GM19397 (cell line): ENCODE results near the gene RELB.
"Not testable (repeated sequence)": the region's sequence is repeated elsewhere in the genome, so short reads cannot be mapped to it uniquely, and the experiment has no call there.

ENCODE experiments used
- ATAC-seq: cut with Tn5 transposase; IDR thresholded peaks from one replicate; pipeline ENCODE4 v1.9.1; 2021; ENCODE audit warnings: mild to moderate bottlenecking, moderate library complexity; ENCODE audit not compliant: unreplicated experiment

Gene RELB, protein sequence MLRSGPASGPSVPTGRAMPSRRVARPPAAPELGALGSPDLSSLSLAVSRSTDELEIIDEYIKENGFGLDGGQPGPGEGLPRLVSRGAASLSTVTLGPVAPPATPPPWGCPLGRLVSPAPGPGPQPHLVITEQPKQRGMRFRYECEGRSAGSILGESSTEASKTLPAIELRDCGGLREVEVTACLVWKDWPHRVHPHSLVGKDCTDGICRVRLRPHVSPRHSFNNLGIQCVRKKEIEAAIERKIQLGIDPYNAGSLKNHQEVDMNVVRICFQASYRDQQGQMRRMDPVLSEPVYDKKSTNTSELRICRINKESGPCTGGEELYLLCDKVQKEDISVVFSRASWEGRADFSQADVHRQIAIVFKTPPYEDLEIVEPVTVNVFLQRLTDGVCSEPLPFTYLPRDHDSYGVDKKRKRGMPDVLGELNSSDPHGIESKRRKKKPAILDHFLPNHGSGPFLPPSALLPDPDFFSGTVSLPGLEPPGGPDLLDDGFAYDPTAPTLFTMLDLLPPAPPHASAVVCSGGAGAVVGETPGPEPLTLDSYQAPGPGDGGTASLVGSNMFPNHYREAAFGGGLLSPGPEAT

DNA sequence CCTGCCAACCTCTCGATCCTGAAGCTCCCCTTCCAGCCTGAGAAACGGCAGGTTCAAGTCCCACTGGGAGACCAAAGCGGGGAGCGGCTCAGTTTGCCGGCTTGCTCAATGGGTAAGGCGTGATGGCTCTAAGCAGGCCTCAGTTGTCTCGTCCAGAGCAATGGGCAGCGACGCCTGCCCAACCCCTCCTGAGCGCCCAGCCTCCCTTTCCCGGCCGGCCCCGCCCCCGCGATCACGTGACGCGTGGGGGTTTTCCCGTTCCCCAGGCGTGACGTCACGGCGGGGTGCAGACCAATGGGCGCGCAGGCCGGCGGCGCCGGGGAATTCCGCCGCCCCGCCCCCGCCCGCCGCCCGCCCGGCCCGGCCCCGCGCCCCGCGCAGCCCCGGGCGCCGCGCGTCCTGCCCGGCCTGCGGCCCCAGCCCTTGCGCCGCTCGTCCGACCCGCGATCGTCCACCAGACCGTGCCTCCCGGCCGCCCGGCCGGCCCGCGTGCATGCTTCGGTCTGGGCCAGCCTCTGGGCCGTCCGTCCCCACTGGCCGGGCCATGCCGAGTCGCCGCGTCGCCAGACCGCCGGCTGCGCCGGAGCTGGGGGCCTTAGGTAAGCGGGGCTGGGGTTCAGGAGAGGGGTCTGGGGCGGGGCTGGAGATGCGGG lies at the start of gene RELB:
Gene RELB (plus strand): TSS at position 378 of the 653 bp plus-strand sequence. CDS start 116 bp downstream, at position 494.
- peak; percentile 60 for ATAC-seq

DNA sequence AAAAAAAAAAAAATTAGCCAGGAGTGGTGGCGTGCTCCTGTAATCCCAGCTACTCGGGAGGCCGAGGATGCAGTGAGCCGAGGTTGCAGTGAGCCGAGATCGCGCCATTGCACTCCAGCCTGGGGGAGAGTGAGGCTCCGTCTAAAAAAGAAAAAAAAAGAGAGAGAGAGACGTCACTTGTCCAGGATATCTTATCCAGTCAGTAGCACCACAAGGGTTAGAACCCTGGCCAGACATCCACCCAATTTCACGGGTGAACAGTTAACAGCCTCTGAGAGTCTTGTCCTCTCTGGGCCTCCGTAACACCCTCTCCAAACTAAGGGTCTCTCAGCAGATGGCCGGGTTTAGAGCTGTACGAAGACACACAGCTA lies 47.0 kb upstream of the RELB start:
- no peak for ATAC-seq

DNA sequence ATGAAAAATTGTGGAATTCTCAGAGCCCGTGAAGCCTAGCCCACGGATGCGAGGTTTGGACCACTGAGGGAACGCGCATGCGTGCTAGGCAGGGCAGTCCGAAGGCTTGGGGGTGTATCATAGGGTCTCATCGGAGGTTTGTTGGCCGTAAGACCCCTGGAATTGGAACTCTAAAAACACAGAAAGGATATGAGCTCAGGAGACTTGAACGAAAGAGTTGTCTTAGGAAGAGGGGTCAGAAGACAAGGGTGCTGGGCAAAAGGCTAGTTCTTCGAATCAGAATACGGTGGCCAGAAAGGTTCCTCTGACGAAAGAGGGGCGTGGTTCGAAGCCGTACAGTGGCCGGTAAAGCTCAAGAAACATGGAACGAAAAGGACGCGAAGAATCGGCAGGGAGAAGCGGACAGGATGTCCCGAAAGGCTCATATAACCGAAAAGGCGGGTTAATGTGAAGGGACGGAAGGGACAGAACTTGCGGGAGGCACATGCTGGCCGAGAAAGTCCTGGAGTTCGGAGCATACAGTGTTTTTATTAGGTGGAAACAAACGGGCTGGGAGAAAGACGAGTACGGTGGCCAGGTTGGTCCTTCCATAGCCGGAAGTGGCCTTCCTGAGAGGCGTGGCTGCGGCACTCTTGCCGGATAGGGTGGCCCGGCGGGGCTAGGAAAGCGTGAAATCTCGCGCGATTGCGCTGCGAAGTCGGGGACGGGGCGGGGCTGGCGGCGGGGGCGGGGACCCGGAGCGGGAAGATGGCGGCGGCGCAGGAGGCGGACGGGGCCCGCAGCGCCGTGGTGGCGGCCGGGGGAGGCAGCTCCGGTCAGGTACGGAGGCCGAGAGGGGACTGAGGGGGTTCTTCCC lies 46.4 kb upstream of the RELB start, which contains the start of gene CLPTM1:
Gene CLPTM1 (plus strand): TSS at position 732 of the 856 bp plus-strand sequence. CDS start 16 bp downstream, at position 748.
- peak; percentile 76 for ATAC-seq

DNA sequence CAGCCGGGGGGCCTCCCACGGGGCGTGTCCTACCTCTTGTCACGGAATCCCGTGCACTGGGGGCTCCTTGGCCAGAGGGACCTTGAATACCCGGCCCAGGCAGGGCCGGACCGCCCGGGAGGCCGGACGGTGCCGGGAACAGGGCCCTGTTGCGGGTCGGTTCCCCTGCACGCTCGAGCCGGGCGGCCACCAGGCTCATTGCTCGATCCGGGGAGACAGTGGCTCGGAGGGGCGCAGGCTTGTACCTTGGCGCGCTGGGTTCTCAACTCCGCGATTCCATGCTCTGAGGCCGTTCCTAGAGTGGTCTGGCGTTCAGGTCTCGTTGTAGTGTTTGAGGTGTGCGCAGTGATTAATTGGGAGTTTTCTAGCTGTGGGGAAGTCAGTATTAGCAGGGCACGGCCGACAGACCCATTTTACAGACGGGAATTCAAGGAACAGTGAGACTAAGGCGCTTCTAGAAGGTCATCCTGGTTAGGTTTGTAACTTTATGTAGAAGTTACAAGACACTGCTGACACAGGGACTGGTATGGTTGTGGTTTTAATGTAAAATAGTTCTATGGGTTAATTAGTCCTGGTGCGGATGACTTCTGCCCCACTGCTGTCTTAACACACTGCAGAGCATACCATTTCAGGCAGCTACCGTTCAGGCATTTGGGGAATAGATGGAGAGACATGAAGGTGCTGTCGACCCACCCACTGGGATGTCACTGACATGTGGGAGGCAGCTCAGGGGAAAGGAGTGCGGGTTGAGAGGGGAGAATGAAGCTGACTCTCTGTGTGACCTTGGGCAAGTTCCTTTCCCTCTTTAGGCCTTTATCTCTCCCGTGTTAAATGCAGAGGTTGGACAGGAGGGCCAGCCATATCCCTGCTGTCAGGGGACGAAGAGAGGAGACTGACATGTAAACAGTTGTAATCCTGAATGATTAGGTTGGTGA lies 45.5 kb upstream of the RELB start:
- peak; percentile 22 for ATAC-seq

DNA sequence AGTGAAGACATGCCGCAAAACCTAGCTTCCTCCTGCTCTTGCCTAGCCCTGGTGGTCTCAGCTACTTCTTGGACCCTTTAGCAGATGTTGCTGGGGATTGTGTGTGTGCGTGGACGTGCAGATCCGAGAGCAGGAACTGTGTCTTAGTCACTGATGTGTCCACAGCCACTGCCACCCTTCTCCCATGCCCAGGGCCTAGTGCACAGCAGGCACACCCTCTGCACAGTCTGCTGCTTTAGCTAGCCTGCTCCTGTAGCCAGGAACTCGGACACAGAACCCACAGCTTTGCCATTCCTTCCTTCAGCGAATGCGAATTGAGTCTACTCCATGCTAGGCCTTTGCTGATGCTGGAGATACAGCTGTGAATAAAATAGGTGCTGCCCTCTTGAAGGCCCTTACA lies 43.7 kb upstream of the RELB start:
- no peak for ATAC-seq

DNA sequence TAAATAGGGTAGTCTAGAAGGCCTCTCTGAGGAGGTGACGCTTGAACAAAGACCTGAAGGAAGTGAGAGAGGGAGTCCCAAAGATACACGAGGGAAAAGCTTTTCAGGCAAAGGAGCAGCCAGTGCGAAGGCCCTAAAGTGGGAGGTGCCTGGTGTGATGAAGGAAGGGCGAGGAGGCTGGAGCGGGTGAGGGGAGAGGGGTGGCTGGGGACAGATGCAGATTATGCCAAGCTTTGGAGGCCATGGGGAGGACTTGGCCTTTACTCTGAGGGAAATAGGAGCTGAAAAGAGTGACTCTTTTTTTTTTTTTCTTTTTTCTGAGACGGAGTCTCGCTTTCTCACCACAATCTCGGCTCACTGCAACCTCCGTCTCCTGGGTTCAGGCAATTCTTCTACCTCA lies 43.2 kb upstream of the RELB start:
- ATAC-seq, result no peak

DNA sequence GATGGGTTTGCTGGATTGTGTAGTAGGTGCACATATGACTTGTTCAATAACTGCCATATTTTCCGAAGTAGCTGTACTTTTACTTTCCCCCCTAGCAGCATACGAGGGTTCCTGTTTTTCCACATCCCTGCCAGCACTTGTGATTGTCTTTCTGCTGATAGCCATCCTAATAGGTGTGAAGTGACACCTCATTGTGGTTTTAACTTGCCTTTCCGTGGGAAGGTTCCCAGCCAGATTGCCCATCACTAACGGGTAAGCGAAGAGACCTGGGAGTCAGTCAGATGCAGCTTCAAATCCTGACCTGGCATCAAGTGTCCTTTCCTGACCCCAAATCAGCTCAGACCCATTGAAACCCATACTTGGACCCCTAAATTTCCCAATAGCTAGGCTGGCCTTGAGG lies 41.6 kb upstream of the RELB start:
- no peak for ATAC-seq

DNA sequence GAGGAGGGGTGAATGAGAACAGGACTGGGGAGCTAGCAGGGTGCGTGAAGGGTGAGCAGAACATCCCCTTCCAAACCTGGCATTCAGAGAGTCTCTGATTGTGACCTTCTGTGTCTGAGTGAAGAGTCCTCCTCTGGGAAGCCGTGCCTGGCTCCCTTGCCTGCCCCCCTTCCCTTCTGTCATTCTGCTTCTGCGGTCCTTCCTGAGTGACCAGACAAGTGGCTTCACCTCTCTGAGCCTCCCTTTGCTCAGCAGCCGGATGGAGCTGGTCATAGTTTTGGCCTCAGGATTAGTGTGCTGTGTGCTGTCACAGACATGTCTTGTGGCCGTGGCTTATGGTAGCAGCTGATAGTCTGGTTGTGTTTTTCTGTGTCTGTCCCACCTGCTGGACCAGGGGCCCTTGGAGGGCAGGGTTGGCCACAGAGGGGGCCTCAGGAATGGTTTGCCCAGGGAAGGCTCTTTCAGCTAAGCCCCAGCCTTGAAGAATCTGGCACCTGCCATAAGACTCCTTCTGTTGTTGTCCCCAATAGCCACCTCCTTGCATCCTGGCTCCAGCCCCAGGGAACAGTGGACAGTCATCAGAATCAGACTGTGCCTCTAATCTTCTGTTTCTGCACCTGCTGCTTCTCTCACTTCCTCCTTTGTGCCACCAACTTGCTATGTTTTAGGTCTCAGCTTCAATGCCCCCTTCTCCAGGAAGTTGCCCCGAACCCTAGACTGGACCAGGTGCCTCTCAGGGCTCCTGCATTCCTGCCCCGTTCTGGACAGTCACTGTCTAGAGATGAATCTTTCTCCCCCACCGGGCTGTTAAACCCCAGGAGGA lies 40.1 kb upstream of the RELB start:
- no peak for ATAC-seq

DNA sequence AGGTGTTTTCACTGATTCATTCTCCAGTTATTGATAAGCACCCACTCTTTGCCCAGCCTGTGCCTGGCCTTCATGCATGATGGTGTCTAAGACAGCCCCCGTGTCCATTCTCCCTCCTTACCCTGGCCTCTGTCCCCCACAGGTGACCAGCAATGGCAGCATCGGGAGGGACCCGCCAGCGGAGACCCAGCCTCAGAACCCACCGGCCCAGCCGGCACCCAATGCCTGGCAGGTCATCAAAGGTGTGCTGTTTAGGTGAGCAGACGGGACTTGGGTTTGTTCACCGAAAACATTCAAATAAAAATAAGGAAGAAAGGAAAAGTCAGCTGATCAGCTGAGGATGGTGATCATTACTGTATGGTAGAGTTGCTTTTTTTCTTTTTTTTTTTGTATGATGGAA lies 39.4 kb upstream of the RELB start:
- ATAC-seq, result no peak

DNA sequence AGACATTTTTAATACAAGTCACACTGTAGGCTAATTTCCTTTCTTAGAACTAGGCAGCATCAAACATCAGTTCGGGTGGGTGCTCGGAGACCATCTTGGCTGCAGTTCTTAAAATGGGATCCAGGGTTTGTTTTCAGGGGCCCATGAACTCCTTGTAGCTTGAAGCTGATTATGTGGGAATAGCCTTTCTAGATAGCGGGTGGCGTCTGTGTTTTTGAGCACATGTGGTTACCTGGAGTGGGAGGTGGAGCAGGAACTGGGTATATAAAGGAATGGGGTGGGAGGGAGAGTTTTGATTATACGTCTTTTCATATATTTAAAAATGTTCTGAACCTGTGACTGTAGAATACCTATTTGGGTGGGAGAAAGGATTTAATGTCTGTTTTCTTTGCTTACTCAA lies 33.1 kb upstream of the RELB start:
- no peak for ATAC-seq

DNA sequence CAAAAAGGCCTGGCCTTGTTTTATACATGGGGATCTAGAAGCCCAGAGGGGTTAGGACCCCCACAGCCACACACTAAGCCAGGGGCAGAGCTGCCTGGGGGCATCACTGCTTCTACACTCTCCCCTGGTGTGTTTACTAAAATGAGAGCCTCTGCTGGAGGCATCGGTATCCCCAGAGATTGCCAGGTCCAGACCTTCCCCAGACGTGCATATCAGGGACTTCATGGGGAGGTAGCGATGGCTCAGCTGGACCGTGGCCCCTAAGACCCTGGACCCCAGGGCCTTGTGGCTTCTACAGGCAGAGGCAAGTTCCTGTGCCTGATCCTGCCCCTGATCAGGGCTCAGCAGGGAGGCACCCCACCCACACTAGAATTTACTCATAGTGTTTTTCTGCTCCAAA lies 32.6 kb upstream of the RELB start:
- ATAC-seq, result no peak

DNA sequence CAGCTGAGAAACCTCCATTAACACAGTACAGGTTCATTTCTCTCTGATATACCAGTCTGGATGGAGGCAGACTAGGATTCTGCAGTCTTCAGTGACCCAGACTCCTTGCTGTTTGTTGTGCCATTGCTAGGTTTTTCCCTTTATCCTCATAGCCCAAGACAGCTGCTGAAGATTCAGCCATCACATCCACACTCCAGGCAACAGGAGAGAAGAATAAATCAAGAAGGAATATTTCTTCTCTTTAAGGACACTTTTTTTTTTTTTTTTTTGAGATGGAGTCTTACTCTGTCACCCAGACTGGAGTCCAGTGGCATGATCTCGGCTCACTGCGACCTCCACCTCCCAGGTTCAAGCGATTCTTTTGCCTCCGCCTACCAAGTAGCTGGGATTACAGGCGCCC lies 31.8 kb upstream of the RELB start:
- ATAC-seq, result no peak

DNA sequence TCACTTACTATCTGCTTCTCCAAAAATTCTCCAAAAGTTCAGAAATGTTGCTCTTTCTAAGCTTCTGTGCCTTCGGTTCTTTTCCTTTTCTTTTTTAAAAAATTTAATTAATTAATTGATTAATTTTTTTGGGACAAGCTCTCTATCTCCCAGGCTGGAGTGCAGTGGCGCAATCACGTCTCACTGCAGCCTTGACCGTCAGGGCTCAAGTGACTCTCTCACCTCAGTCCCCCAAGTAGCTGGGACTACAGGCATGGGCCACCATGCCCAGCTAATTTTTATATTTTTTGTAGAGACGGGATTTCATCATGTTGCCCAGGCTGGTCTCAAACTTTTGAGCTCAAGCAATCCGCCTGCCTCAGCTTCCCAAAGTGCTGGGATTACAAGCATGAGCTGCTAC lies 29.8 kb upstream of the RELB start:
- not testable (repeated sequence) for ATAC-seq

DNA sequence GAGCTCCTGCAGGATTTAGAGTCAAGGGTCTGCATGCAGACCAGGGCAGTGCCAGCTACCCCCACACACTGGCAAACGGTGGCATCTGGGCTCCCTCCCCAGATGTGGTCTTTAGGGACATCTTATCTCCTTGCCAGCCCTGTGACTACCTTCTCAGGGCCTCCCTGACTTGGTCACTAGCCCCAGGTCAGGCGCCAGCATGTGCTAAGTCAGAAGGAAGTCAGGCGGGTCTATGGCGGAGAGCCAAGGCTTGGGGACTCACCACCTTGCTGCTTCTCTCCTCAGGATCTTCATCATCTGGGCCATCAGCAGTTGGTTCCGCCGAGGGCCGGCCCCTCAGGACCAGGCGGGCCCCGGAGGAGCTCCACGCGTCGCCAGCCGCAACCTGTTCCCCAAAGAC lies 28.5 kb upstream of the RELB start:
- no peak for ATAC-seq

DNA sequence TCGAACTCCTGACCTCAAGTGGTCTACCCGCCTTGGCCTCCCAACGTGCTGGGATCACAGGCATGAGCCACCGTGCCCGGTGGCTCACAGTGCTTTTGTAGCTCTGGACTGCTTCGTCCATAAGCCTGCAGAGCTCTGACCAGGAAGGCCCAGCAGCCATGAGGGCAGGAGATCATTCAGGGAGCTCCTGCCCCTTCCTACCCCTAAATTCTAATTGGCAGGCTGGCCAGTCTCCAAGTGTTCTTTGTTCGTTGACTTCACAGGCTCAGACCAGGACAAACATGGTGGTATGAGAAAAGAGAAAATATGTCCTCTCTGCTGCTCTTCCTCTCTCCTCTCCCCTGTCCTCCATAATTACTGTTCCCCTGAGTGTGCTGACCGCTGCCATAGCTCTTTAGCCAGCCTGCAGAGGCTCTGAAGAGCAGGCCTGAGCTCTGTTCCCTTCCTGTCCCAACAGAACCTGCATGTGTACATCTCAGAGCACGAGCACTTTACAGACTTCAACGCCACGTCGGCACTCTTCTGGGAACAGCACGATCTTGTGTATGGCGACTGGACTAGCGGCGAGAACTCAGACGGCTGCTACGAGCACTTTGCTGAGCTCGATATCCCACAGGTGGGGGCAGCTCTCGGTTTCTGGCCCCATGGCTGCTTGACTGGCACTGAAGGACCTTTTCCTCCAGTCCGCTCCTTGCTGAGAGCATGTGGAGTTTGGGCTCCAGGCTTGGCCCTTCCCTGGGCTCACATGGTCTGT lies 27.1 kb upstream of the RELB start:
- no peak for ATAC-seq

DNA sequence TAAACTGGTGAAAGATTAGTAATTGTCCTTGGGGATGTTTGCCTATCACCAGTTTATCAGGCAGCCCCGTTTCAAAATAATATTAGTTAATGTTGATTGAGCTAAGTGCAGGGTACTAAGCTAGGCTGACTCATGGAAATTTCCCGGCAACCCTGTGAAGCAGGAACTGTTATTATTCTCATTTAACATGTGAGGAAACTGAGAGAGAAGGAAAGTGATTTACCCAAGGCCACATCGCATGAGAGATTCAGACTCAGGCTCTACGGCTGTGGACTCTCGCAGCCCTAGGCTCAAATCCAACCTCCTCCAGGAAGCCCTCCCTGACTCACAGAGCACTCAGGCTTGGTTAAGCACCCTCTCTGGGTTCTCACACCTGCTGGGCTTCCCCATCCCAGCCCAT lies 26.4 kb upstream of the RELB start:
- ATAC-seq, result no peak

DNA sequence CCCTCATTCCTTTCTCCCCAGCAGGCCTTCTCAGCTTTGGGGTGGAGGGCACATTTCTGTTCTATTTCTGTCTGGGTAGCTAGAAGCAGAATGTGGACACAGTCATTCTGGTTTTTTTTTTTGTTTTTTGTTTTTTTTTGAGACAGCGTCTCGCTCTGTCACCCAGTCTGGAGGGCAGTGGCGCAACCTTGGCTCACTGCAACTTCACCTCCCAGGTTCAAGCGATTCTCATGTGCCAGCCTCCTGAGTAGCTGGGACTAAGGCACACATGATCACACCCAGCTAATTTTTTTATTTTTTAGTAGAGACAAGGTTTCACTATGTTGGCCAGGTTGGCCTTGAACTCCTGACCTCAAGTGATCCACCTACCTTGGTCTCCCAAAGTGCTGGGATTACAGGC lies 25.8 kb upstream of the RELB start:
- ATAC-seq, result no peak

DNA sequence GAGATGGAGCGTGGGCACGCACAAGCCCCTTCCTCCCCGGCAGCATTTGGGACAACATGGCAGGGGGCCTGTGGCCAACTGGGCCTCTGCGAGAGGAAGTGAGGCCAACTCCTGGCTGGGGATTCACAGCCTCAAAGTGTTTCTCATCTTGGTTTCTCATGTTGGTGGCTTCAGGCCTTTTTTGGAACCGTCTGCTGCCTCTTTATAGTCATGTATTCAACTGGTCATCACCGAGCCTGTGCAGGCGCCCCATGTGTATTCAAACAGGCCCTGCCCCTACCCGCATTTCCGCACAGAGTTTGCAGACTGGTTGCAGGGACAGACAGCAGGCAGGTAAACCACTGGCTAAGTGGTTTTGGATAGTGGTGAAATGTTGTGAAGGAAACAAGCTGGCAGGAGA lies 17.3 kb upstream of the RELB start:
- no peak for ATAC-seq

DNA sequence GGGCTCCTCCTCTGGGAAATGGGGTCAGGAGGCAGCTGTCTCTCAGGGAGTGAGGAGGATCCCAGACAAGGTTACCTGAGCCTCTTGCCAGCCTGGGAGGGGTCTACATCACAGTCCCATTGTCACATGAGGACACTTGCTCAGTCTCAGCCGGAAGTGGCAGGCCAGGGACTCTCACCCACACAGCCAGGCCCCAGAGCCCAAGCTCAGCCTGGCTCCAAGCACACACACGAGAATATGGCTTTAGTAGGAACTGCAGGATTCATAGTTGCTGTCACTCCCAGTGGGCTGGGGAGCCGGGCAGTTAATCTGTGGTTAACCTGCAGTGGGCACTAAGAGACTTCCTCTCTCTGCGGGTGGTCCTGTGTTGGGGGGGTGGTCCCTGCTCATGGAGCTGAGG lies 15.8 kb upstream of the RELB start:
- no peak for ATAC-seq
